Liver (tissue), 9 donors: ENCODE results near the gene EXOC4. TPM values are rescaled to one million over a fixed set of nuclear protein-coding genes. Genes with fewer than 3 reads are reported as not detected.

Experiments
- DNase-seq: peaks from one replicate; pipeline ENCODE4 v3.0.0-alpha.2; 2017; ENCODE audit warnings: low spot score
- H3K27ac ChIP-seq, 2 donors: one replicate each; pipeline ENCODE4 v1.7.0; 2013; ENCODE audit warnings: inconsistent platforms in 2 of 2, low read length in 2 of 2, control low read depth in 1 of 2, low read depth in 1 of 2, mild to moderate bottlenecking in 1 of 2
- H3K27me3 ChIP-seq, 4 donors: one replicate each; pipeline versions ENCODE4 v1.6.1 to v1.7.0; 2013; ENCODE audit warnings: low read length in 3 of 4, inconsistent platforms in 1 of 4, mild to moderate bottlenecking in 1 of 4, moderate library complexity in 1 of 4; ENCODE audit not compliant: control insufficient read depth in 4 of 4, insufficient read depth in 4 of 4
- H3K36me3 ChIP-seq, 4 donors: one replicate each; pipeline versions ENCODE4 v1.6.1 to v1.7.0; 2013; ENCODE audit warnings: low read length in 3 of 4, mild to moderate bottlenecking in 3 of 4, low read depth in 1 of 4, moderate library complexity in 1 of 4; ENCODE audit not compliant: control insufficient read depth in 4 of 4, insufficient read depth in 3 of 4
- H3K4me1 ChIP-seq, 4 donors: one replicate each; pipeline versions ENCODE4 v1.6.1 to v1.7.0; 2013; ENCODE audit warnings: low read length in 3 of 4, mild to moderate bottlenecking in 3 of 4, moderate library complexity in 1 of 4; ENCODE audit not compliant: control insufficient read depth in 4 of 4, insufficient read depth in 4 of 4
- H3K4me3 ChIP-seq, 3 donors: one replicate each; pipeline versions ENCODE4 v1.6.1 to v1.7.0; 2013; ENCODE audit warnings: low read length in 3 of 3, control low read depth in 1 of 3, low read depth in 1 of 3, mild to moderate bottlenecking in 1 of 3
- H3K9ac ChIP-seq, 2 donors: one replicate each; pipeline ENCODE4 v1.7.0; 2013; ENCODE audit warnings: low read length in 2 of 2, mild to moderate bottlenecking in 2 of 2, moderate library complexity in 2 of 2, control low read depth in 1 of 2, low read depth in 1 of 2
- H3K9me3 ChIP-seq, 4 donors: one replicate each; pipeline versions ENCODE4 v1.6.1 to v1.7.0; 2013; ENCODE audit warnings: low read length in 3 of 4; ENCODE audit not compliant: control insufficient read depth in 4 of 4
- ATF3 ChIP-seq: IDR thresholded peaks from 2 replicates; pipeline ENCODE4 v1.6.1; 2016; ENCODE audit warnings: antibody characterized with exemption
- FOXA1 ChIP-seq: IDR thresholded peaks from 2 replicates; pipeline ENCODE4 v1.6.1; 2016; ENCODE audit warnings: antibody characterized with exemption
- FOXA2 ChIP-seq: IDR thresholded peaks from 2 replicates; pipeline ENCODE4 v1.6.1; 2016; ENCODE audit warnings: antibody characterized with exemption
- GABPA ChIP-seq, 2 donors: IDR thresholded peaks in 1 of 2; conservative IDR thresholded peaks in 1 of 2; 2 replicates each; pipeline ENCODE4 v1.6.1; 2016; ENCODE audit warnings: antibody characterized with exemption in 2 of 2, mild to moderate bottlenecking in 1 of 2, moderate library complexity in 1 of 2
- HNF4A ChIP-seq, 2 donors: conservative IDR thresholded peaks; 2 replicates each; pipeline ENCODE4 v1.6.1; 2016; ENCODE audit warnings: antibody characterized with exemption in 2 of 2, mild to moderate bottlenecking in 2 of 2
- HNF4G ChIP-seq: IDR thresholded peaks from 2 replicates; pipeline ENCODE4 v1.6.1; 2016; ENCODE audit warnings: antibody characterized with exemption
- NR2F2 ChIP-seq: IDR thresholded peaks from 2 replicates; pipeline ENCODE4 v1.6.1; 2016; ENCODE audit warnings: antibody characterized with exemption
- RAD21 ChIP-seq, 2 donors: IDR thresholded peaks; 2 replicates each; pipeline ENCODE4 v1.6.1; 2016; ENCODE audit warnings: antibody characterized with exemption in 2 of 2, mild to moderate bottlenecking in 2 of 2
- RXRA ChIP-seq, 2 donors: IDR thresholded peaks; 2 replicates each; pipeline ENCODE4 v1.6.1; 2017 to 2018; ENCODE audit warnings: antibody characterized with exemption in 2 of 2, mild to moderate bottlenecking in 1 of 2
- TAF1 ChIP-seq: conservative IDR thresholded peaks from 2 replicates; pipeline ENCODE4 v1.6.1; 2016; ENCODE audit warnings: antibody characterized with exemption, mild to moderate bottlenecking
- WGBS: extraction: QIAGEN DNeasy Blood & Tissue Kit; methylation state at CpG from one replicate; pipeline ENCODE4 v1.1.7; 2013; 5-methylcytosine and 5-hydroxymethylcytosine counted together
- polyA plus RNA-seq, 2 donors: library from polyadenylated mRNA; stranded (reverse) in 1 of 2; unstranded in 1 of 2; fragments of 200-250 nt in 1 of 2; fragments of >200 nt in 1 of 2; fragmentation: Nextera tagmentation in 1 of 2; extraction: Ambion mirVana in 1 of 2; gene quantifications; one replicate each; pipeline versions ENCODE4 v1.2.1 to v1.2.3, GENCODE V29; 2013 to 2015
- total RNA-seq, 2 donors: library from RNA; depleted of rRNA; stranded (reverse); fragments of >200 nt; gene quantifications; one replicate each; pipeline ENCODE4 v1.2.3, GENCODE V29; 2014
- TF ChIP-seq, protein P1 (sequence below): IDR thresholded peaks from 2 replicates; pipeline ENCODE4 v1.6.1; 2016; ENCODE audit warnings: antibody characterized with exemption, mild to moderate bottlenecking
- TF ChIP-seq, protein P2 (sequence below): IDR thresholded peaks from 2 replicates; pipeline ENCODE4 v1.6.1; 2016; ENCODE audit warnings: antibody characterized with exemption
- TF ChIP-seq, protein P3 (sequence below): fragments of 150-350 bp; IDR thresholded peaks from 2 replicates; pipeline ENCODE4 v1.5.1; 2017; ENCODE audit warnings: improper control_type of control experiment, low read depth, low read length; ENCODE audit not compliant: missing input control
- donor health status: healthy.
- donor health status: healthy.
- donor health status: healthy.
- donor health status: healthy.
- donor health status: healthy.

EXOC4 gene
- total and polyA plus RNA-seq, 4 donors: 9.5 to 55.9 (median 23.6) TPM

GRCh38 chr7:133292631-133293030, 39.8 kb downstream of the EXOC4 start:
- H3K4me1 ChIP-seq: no peaks in the 10 kb centered on the region
- no peaks in the 10 kb centered on the region for H3K27me3 ChIP-seq
- no peak overlapping the region for H3K27ac ChIP-seq
- WGBS: 95% methylated on average over 1 of the region's 1 CpG
- no peaks in the 10 kb centered on the region for H3K9me3 ChIP-seq
- no peak for TF ChIP-seq TAF1
- TF ChIP-seq HNF4A (conservative IDR thresholded peaks at IDR 0.05): no peak
- no peak for TF ChIP-seq NR2F2
- H3K9ac ChIP-seq: no peak overlapping the region
- no peak for DNase-seq
- no peak overlapping the region for H3K4me3 ChIP-seq
- H3K36me3 ChIP-seq: peaks cover 0 to 15% (median 8%) of the 10 kb centered on the region in 4 donors

DNA sequence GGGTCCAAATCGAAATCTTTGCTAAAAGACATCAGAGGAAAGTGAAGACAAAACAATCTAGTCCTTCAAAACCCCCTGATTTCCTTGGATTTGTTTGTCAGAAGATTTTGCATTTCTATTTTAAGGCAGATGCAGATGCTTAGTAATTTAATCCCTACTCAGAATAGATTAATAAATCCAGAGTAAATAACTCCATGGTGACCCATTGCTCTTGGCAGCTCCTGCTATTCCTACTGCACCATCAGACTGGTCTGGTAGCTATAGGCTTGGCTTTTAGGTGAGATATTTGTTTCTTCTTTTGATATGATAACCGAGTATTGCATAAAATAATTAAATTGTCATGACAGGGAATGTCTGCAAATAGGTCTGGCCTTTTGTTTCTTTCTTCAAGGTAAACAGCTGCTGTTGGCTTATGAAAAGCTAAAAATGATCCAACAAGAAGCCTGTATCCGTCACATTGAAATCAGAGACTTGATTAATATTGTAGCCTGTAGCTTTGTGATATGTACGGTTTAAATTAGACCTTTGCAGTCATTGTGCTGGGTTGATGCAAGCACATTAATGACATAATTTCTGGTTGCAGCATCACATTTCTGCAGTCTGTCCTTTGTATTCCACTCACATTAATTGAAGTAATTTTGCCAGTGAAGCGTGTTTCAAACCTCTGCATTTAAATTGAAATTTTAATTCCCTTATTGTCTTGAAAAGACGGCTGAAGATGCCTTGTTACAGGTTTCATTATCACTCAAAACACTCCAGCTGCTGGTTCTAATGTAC, 40.7 kb downstream of the EXOC4 start:
- Histone ChIP-seq H3K27me3 (no peaks in the 10 kb centered on the region), H3K27ac (no peak overlapping the region), H3K4me3 (no peak overlapping the region), H3K9me3 (no peaks in the 10 kb centered on the region), H3K4me1 (no peaks in the 10 kb centered on the region), H3K36me3 (peaks cover 0 to 15% (median 8%) of the 10 kb centered on the region in 4 donors), H3K9ac (no peak overlapping the region)
- WGBS: 93% methylated on average over 6 of the region's 6 CpGs
- DNase-seq: no peak
- TF ChIP-seq TAF1 (no peak), HNF4A (conservative IDR thresholded peaks at IDR 0.05) (no peak), FOXA2 (no peak), FOXA1 (no peak), GABPA (IDR thresholded peaks at IDR 0.05 in 1 of 2, conservative IDR thresholded peaks at IDR 0.05 in 1 of 2) (no peak), RXRA (IDR thresholded peaks at IDR 0.05) (no peak)

DNA sequence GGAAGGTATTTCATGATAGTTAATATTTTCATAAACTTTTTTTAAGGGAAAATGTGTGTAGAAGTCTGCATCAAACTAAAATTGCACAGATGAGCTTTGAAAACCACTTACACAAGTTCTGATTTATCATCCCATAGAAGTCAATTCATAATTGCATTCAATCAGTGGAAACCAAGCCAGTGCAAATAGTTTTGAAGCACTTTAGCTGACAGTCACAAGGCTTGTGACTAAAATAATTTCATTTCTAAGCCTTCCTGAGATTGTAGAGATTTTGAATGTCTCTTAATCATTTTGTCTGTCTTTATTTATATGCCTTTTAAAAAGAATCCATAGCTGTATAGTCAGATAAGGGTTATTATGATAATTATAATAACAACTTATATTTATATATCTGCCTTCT, 41.4 kb downstream of the EXOC4 start:
- Histone ChIP-seq H3K27ac (no peak overlapping the region), H3K9ac (no peak overlapping the region), H3K9me3 (no peaks in the 10 kb centered on the region), H3K4me3 (no peak overlapping the region), H3K27me3 (no peaks in the 10 kb centered on the region), H3K4me1 (no peaks in the 10 kb centered on the region), H3K36me3 (peaks cover 0 to 11% (median 7%) of the 10 kb centered on the region in 4 donors)
- no peak for TF ChIP-seq RXRA (IDR thresholded peaks at IDR 0.05)
- TF ChIP-seq, protein P1, sequence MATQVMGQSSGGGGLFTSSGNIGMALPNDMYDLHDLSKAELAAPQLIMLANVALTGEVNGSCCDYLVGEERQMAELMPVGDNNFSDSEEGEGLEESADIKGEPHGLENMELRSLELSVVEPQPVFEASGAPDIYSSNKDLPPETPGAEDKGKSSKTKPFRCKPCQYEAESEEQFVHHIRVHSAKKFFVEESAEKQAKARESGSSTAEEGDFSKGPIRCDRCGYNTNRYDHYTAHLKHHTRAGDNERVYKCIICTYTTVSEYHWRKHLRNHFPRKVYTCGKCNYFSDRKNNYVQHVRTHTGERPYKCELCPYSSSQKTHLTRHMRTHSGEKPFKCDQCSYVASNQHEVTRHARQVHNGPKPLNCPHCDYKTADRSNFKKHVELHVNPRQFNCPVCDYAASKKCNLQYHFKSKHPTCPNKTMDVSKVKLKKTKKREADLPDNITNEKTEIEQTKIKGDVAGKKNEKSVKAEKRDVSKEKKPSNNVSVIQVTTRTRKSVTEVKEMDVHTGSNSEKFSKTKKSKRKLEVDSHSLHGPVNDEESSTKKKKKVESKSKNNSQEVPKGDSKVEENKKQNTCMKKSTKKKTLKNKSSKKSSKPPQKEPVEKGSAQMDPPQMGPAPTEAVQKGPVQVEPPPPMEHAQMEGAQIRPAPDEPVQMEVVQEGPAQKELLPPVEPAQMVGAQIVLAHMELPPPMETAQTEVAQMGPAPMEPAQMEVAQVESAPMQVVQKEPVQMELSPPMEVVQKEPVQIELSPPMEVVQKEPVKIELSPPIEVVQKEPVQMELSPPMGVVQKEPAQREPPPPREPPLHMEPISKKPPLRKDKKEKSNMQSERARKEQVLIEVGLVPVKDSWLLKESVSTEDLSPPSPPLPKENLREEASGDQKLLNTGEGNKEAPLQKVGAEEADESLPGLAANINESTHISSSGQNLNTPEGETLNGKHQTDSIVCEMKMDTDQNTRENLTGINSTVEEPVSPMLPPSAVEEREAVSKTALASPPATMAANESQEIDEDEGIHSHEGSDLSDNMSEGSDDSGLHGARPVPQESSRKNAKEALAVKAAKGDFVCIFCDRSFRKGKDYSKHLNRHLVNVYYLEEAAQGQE: no peak
- TF ChIP-seq, protein P2, sequence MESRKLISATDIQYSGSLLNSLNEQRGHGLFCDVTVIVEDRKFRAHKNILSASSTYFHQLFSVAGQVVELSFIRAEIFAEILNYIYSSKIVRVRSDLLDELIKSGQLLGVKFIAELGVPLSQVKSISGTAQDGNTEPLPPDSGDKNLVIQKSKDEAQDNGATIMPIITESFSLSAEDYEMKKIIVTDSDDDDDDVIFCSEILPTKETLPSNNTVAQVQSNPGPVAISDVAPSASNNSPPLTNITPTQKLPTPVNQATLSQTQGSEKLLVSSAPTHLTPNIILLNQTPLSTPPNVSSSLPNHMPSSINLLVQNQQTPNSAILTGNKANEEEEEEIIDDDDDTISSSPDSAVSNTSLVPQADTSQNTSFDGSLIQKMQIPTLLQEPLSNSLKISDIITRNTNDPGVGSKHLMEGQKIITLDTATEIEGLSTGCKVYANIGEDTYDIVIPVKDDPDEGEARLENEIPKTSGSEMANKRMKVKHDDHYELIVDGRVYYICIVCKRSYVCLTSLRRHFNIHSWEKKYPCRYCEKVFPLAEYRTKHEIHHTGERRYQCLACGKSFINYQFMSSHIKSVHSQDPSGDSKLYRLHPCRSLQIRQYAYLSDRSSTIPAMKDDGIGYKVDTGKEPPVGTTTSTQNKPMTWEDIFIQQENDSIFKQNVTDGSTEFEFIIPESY: no peak
- no peak for TF ChIP-seq HNF4G
- no peak for TF ChIP-seq NR2F2
- TF ChIP-seq TAF1: no peak
- TF ChIP-seq ATF3: no peak
- no peak for TF ChIP-seq RAD21 (IDR thresholded peaks at IDR 0.05)
- no peak for TF ChIP-seq HNF4A (conservative IDR thresholded peaks at IDR 0.05)
- no peak for TF ChIP-seq FOXA2
- TF ChIP-seq, protein P3, sequence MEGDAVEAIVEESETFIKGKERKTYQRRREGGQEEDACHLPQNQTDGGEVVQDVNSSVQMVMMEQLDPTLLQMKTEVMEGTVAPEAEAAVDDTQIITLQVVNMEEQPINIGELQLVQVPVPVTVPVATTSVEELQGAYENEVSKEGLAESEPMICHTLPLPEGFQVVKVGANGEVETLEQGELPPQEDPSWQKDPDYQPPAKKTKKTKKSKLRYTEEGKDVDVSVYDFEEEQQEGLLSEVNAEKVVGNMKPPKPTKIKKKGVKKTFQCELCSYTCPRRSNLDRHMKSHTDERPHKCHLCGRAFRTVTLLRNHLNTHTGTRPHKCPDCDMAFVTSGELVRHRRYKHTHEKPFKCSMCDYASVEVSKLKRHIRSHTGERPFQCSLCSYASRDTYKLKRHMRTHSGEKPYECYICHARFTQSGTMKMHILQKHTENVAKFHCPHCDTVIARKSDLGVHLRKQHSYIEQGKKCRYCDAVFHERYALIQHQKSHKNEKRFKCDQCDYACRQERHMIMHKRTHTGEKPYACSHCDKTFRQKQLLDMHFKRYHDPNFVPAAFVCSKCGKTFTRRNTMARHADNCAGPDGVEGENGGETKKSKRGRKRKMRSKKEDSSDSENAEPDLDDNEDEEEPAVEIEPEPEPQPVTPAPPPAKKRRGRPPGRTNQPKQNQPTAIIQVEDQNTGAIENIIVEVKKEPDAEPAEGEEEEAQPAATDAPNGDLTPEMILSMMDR: no peak
- TF ChIP-seq FOXA1: no peak
- no peak for DNase-seq
